ENCODE results near the gene TNFRSF8.
A peak's percentile ranks its signal among the peaks of the same experiment; 100 is the strongest.
"Not testable (repeated sequence)": the region's sequence is repeated elsewhere in the genome, so short reads cannot be mapped to it uniquely, and the experiment has no call there.

TNFRSF8 gene

DNA sequence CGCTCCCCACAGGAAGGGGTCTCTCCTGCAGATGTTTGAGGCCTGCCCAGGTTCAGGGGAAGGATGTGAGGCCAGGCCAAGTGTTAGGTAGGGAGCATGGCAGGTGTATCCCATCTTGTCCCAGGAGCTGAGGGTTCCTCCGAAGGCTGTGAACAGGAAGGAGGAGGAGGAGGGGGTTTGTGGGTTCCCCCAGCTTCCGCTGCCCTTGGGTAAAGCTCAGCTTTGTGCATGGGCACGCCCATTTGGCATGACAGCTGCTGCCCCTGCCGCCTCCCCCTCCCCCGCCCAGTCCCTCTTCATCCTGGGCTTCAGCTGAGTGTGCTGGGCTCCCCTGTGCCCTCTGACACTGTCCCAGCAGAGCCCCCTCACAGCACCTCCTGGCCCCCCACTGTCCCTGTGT is 25.5 kb downstream of the TNFRSF8 start:
- H3K36me3 Mint-ChIP-seq (ENCODE audit: insufficient read depth): peaks cover 8% of the 10 kb centered on the region
- ATAC-seq (replicated peaks; ENCODE audit: extremely low read depth, poor library complexity, severe bottlenecking): peak; percentile 66
- peak overlapping the region; percentile 87 for H3K27ac Mint-ChIP-seq (ENCODE audit: low read depth)
- H3K9me3 Mint-ChIP-seq: peaks cover 6% of the 10 kb centered on the region
- peak overlapping the region; percentile 68 for H3K4me3 Mint-ChIP-seq
- H3K27me3 Mint-ChIP-seq: no peaks in the 10 kb centered on the region
- H3K4me1 Mint-ChIP-seq: peaks cover 56% of the 10 kb centered on the region
- peak in 1 of 2 donors; percentile 23 for DNase-seq (ENCODE audit: low spot score in 2 of 2)

DNA sequence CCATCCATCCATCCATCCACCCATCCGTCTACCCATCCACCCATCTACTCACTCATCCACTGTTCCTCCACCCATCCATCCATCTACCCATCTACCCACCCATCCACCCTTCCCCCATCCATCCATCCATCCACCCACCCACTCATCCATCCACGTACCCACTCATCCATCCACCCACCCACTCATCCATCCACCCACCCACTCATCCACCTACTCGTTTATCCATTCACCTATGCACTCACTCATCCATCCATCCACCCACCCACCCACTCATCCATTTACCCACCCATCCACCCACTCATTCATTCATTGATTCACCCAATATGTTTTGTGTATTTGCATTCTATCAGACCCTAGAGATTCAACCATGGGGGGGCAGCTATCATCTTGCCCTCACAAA is 27.2 kb downstream of the TNFRSF8 start:
- H3K4me1 Mint-ChIP-seq: peaks cover 56% of the 10 kb centered on the region
- peaks cover 8% of the 10 kb centered on the region for H3K36me3 Mint-ChIP-seq (ENCODE audit: insufficient read depth)
- H3K27ac Mint-ChIP-seq (ENCODE audit: low read depth): peak overlapping the region; percentile 87

DNA sequence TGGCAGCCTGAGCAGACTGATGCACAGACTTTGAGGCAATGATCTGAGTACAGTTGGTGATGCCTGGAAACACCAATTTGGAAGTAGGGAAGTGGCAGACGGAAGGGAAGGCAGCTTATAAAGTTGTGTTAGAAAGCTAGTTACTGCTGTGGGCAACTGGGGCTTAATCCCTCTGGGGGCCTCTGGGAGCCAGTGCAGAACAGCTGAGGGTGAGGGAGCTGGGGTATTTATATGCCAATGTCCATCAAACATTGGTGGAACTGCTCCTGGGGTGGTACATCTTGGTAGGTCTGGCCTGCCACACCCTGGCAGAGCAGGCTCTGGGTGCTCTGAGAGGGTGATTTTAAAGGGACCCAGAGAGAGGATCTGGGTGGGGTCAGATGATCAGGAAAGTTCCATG is 28.1 kb downstream of the TNFRSF8 start:
- H3K4me1 Mint-ChIP-seq: peaks cover 56% of the 10 kb centered on the region
- ATAC-seq (replicated peaks; ENCODE audit: extremely low read depth, poor library complexity, severe bottlenecking) (no peak), DNase-seq (ENCODE audit: low spot score in 2 of 2) (no peak)
- H3K9me3 Mint-ChIP-seq: no peaks in the 10 kb centered on the region
- H3K27ac Mint-ChIP-seq (ENCODE audit: low read depth): peak overlapping the region; percentile 87
- peaks cover 8% of the 10 kb centered on the region for H3K36me3 Mint-ChIP-seq (ENCODE audit: insufficient read depth)
- H3K27me3 Mint-ChIP-seq: no peaks in the 10 kb centered on the region
- no peak overlapping the region for H3K4me3 Mint-ChIP-seq

More for the DNA sequence above, 27.2 kb downstream of the TNFRSF8 start:
- Mint-ChIP-seq H3K4me3 (no peak overlapping the region), H3K9me3 (no peaks in the 10 kb centered on the region), H3K27me3 (no peaks in the 10 kb centered on the region)
- ATAC-seq (replicated peaks; ENCODE audit: extremely low read depth, poor library complexity, severe bottlenecking) (no peak), DNase-seq (ENCODE audit: low spot score in 2 of 2) (no peak)

DNA sequence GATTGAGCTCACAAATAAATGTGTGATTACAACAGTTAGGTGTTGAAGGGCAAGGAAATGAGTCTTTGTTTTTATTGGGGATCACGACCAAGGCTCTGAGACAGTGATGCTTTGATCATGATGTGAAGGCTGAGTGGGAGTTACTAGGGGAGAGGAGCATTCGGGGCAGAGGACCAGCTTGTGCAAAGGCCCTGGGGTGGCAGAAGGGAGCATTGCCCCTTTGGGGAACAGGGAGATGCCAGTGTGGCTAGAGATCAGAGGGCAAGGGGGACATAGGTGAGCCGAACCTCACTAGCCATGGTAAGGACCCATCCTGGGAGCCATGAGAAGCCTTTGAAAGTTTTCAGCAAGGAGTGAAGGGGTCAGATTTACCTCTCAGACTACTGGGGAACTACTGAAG is 31.1 kb downstream of the TNFRSF8 start:
- H3K36me3 Mint-ChIP-seq (ENCODE audit: insufficient read depth): no peaks in the 10 kb centered on the region
- H3K27me3 Mint-ChIP-seq: no peaks in the 10 kb centered on the region
- H3K9me3 Mint-ChIP-seq: no peaks in the 10 kb centered on the region
- no peak overlapping the region for H3K4me3 Mint-ChIP-seq
- H3K4me1 Mint-ChIP-seq: peaks cover 29% of the 10 kb centered on the region
- no peak overlapping the region for H3K27ac Mint-ChIP-seq (ENCODE audit: low read depth)
- DNase-seq (ENCODE audit: low spot score in 2 of 2) (no peak), ATAC-seq (replicated peaks; ENCODE audit: extremely low read depth, poor library complexity, severe bottlenecking) (no peak)

DNA sequence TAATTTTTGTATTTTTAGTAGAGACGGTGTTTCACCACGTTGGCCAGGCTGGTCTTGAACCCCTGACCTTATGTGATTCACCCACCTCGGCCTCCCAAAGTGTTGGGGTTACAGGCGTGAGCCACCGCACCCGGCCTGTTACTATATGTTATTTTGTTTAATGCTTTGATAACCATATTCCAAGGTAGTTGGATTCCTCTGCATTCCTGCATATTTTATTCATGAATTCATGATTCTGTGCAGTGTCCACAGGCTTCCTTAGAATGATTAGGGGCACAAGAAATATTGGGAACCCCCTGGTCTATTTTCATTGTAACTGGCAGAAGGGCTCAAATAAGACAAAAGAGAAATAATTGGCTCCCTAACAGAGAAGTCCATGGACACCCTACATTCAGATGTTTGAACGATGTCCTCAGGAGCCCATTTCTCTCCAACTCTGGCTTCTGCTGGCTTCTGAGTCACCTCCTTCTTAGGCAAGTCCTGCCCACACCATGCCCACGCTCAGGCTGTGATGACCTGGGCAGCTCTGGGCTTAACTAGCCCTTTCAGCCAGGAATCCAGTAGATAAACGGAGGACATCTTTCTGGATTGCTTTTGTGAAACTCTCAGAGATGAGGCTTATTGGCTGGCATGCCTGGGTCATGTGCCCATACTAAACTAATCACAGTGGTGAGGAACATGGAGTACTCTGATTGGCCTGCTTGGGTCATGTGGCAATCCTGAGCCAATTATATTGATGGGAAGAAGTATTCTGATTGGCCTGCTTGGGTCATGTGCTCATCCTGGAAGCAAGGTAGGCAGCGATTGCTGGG is 32.6 kb downstream of the TNFRSF8 start:
- DNase-seq (ENCODE audit: low spot score in 2 of 2) (no peak), ATAC-seq (replicated peaks; ENCODE audit: extremely low read depth, poor library complexity, severe bottlenecking) (no peak)
- Mint-ChIP-seq H3K4me3 (no peak overlapping the region), H3K27me3 (no peaks in the 10 kb centered on the region), H3K27ac (ENCODE audit: low read depth) (peak overlapping the region; percentile 51), H3K9me3 (no peaks in the 10 kb centered on the region), H3K4me1 (peaks cover 15% of the 10 kb centered on the region), H3K36me3 (ENCODE audit: insufficient read depth) (no peaks in the 10 kb centered on the region)

DNA sequence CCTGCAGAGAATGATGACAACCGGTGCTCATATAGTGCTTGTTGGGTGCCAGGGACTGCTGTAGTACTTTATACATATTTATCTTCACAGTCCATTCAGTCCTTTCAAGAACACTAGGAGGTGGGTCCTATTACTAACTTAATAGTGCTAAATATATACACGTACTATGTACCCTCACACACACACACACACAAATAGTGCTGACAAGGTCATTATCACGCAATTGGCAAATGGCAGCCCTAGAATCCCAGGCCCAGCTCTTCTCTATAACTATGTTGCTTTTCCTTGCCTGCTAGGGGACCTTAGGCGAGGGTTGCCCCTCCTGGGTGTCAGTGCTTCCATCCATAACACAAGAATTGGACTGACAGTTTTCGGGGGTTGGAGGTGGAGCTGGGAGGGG is 33.5 kb downstream of the TNFRSF8 start:
- no peaks in the 10 kb centered on the region for H3K9me3 Mint-ChIP-seq
- H3K4me3 Mint-ChIP-seq: no peak overlapping the region
- H3K4me1 Mint-ChIP-seq: peaks cover 5% of the 10 kb centered on the region
- ATAC-seq (replicated peaks; ENCODE audit: extremely low read depth, poor library complexity, severe bottlenecking): no peak
- no peaks in the 10 kb centered on the region for H3K27me3 Mint-ChIP-seq
- H3K36me3 Mint-ChIP-seq (ENCODE audit: insufficient read depth): no peaks in the 10 kb centered on the region
- DNase-seq (ENCODE audit: low spot score in 2 of 2): no peak
- H3K27ac Mint-ChIP-seq (ENCODE audit: low read depth): no peak overlapping the region

- H3K4me3 Mint-ChIP-seq: no peak overlapping the region
- peaks cover 7% of the 10 kb centered on the region for H3K4me1 Mint-ChIP-seq
- DNase-seq (ENCODE audit: low spot score in 2 of 2) (no peak), ATAC-seq (replicated peaks; ENCODE audit: extremely low read depth, poor library complexity, severe bottlenecking) (no peak)
- H3K36me3 Mint-ChIP-seq (ENCODE audit: insufficient read depth): no peaks in the 10 kb centered on the region
- no peak overlapping the region for H3K27ac Mint-ChIP-seq (ENCODE audit: low read depth)
- H3K9me3 Mint-ChIP-seq: no peaks in the 10 kb centered on the region
- H3K27me3 Mint-ChIP-seq: no peaks in the 10 kb centered on the region
Measured at GRCh38 chr1:12097321-12097720, 34.2 kb downstream of the TNFRSF8 start.

- Mint-ChIP-seq H3K27me3 (no peaks in the 10 kb centered on the region), H3K27ac (ENCODE audit: low read depth) (no peak overlapping the region)
Measured at GRCh38 chr1:12098786-12099185, 35.7 kb downstream of the TNFRSF8 start.

GRCh38 chr1:12099610-12100009 is 36.5 kb downstream of the TNFRSF8 start:
- Mint-ChIP-seq H3K27me3 (no peaks in the 10 kb centered on the region), H3K9me3 (no peaks in the 10 kb centered on the region), H3K36me3 (ENCODE audit: insufficient read depth) (peaks cover 3% of the 10 kb centered on the region), H3K4me3 (no peak overlapping the region), H3K27ac (ENCODE audit: low read depth) (no peak overlapping the region), H3K4me1 (peaks cover 25% of the 10 kb centered on the region)
- ATAC-seq (replicated peaks; ENCODE audit: extremely low read depth, poor library complexity, severe bottlenecking) (no peak), DNase-seq (ENCODE audit: low spot score in 2 of 2) (no peak)

More at GRCh38 chr1:12098786-12099185, 35.7 kb downstream of the TNFRSF8 start:
- ATAC-seq (replicated peaks; ENCODE audit: extremely low read depth, poor library complexity, severe bottlenecking) (no peak), DNase-seq (ENCODE audit: low spot score in 2 of 2) (no peak)
- Mint-ChIP-seq H3K9me3 (no peaks in the 10 kb centered on the region), H3K4me1 (peaks cover 18% of the 10 kb centered on the region), H3K4me3 (no peak overlapping the region), H3K36me3 (ENCODE audit: insufficient read depth) (peaks cover 3% of the 10 kb centered on the region)

- Mint-ChIP-seq H3K27ac (ENCODE audit: low read depth) (no peak overlapping the region), H3K36me3 (ENCODE audit: insufficient read depth) (peaks cover 3% of the 10 kb centered on the region), H3K4me3 (no peak overlapping the region), H3K27me3 (no peaks in the 10 kb centered on the region), H3K4me1 (peaks cover 26% of the 10 kb centered on the region), H3K9me3 (no peaks in the 10 kb centered on the region)
- ATAC-seq (replicated peaks; ENCODE audit: extremely low read depth, poor library complexity, severe bottlenecking): no peak
- DNase-seq (ENCODE audit: low spot score in 2 of 2): no peak
Measured at GRCh38 chr1:12100071-12100470, 37.0 kb downstream of the TNFRSF8 start.

- H3K4me1 Mint-ChIP-seq: peaks cover 27% of the 10 kb centered on the region
- not testable (repeated sequence) for H3K36me3 Mint-ChIP-seq (ENCODE audit: insufficient read depth); ATAC-seq (replicated peaks; ENCODE audit: extremely low read depth, poor library complexity, severe bottlenecking); H3K27me3 Mint-ChIP-seq; H3K27ac Mint-ChIP-seq (ENCODE audit: low read depth); H3K9me3 Mint-ChIP-seq; H3K4me3 Mint-ChIP-seq; DNase-seq (ENCODE audit: low spot score in 2 of 2)
Measured at GRCh38 chr1:12101120-12101519, 38.0 kb downstream of the TNFRSF8 start.

- no peak overlapping the region for H3K4me3 Mint-ChIP-seq
- H3K27me3 Mint-ChIP-seq: no peaks in the 10 kb centered on the region
- peaks cover 3% of the 10 kb centered on the region for H3K36me3 Mint-ChIP-seq (ENCODE audit: insufficient read depth)
- no peak overlapping the region for H3K27ac Mint-ChIP-seq (ENCODE audit: low read depth)
- peaks cover 31% of the 10 kb centered on the region for H3K4me1 Mint-ChIP-seq
- H3K9me3 Mint-ChIP-seq: no peaks in the 10 kb centered on the region
- no peak for ATAC-seq (replicated peaks; ENCODE audit: extremely low read depth, poor library complexity, severe bottlenecking)
- DNase-seq (ENCODE audit: low spot score in 2 of 2): no peak
Measured at GRCh38 chr1:12102066-12102465, 39.0 kb downstream of the TNFRSF8 start.

DNA sequence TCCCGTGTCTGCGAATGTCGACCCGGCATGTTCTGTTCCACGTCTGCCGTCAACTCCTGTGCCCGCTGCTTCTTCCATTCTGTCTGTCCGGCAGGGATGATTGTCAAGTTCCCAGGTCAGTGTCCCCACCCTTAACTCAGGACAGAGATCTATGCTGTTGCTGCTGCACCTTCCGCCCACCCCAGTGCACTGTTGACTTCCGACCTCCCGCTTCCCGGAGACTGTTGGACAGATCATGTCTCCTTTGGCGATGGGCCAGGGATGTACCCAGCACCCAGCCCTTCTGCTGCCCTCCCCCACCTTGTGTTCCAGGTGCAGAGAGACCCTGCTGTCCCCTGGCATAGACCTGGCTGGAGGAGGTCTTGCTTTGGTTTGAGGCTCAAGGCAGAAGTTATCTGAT is 41.3 kb downstream of the TNFRSF8 start:
- Mint-ChIP-seq H3K27ac (ENCODE audit: low read depth) (no peak overlapping the region), H3K27me3 (no peaks in the 10 kb centered on the region), H3K4me1 (peaks cover 31% of the 10 kb centered on the region), H3K9me3 (no peaks in the 10 kb centered on the region), H3K4me3 (no peak overlapping the region), H3K36me3 (ENCODE audit: insufficient read depth) (peaks cover 4% of the 10 kb centered on the region)
- DNase-seq (ENCODE audit: low spot score in 2 of 2) (no peak), ATAC-seq (replicated peaks; ENCODE audit: extremely low read depth, poor library complexity, severe bottlenecking) (no peak)
